Hepatocyte (in vitro differentiated cells): ENCODE data around the gene TULP4.

Experiments used
- CTCF ChIP-seq: fragments of 200-600 bp; sonication (generic); IDR thresholded peaks from 2 replicates; pipeline ENCODE4 v1.5.1; 2016; ENCODE audit warnings: antibody characterized with exemption, mild to moderate bottlenecking; ENCODE audit not compliant: poor library complexity
- EZH2 ChIP-seq: fragments of 200-600 bp; sonication (generic); IDR thresholded peaks from 2 replicates; pipeline ENCODE4 v1.6.1; 2016; ENCODE audit warnings: antibody characterized with exemption, mild to moderate bottlenecking, borderline replicate concordance
- EZH2phosphoT487 ChIP-seq: fragments of 200-600 bp; sonication (generic); IDR thresholded peaks from one replicate; pipeline ENCODE4 v1.6.1; 2018; ENCODE audit warnings: antibody characterized with exemption, mild to moderate bottlenecking, low read depth, moderate library complexity; ENCODE audit not compliant: unreplicated experiment, severe bottlenecking

DNA sequence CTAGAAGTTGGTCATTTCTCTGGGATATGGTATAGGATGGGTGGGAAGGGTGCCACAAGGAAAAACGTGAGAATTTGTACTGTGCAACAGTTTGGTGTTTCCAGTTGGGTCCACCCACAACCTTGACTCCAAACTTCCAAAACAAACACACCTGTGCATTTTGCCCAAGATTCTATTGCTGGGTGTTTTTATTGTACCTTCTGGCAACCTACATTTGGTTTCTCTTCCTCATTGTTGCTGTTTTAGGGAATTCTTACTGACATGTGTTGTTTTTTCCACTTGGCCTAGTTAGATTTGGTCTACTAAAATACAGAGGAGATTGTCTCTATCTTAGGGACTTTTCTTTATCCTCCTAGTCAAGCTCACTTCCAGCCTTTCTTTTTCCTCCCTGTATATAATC lies 16.7 kb downstream of the TULP4 start:
- TF ChIP-seq CTCF: no peak
- no peak for TF ChIP-seq EZH2
- TF ChIP-seq EZH2phosphoT487: no peak
